ENCODE measurements around the gene RETREG3. TPM values are rescaled to one million over a fixed set of nuclear protein-coding genes. Genes with fewer than 3 reads are reported as not detected.

Gene RETREG3
- total and polyA plus RNA-seq, 2 of the 13 experiments (the other 11 are each of a cell fraction or from before 2014, with no cell fraction given): 47.0 to 55.8 TPM

DNA sequence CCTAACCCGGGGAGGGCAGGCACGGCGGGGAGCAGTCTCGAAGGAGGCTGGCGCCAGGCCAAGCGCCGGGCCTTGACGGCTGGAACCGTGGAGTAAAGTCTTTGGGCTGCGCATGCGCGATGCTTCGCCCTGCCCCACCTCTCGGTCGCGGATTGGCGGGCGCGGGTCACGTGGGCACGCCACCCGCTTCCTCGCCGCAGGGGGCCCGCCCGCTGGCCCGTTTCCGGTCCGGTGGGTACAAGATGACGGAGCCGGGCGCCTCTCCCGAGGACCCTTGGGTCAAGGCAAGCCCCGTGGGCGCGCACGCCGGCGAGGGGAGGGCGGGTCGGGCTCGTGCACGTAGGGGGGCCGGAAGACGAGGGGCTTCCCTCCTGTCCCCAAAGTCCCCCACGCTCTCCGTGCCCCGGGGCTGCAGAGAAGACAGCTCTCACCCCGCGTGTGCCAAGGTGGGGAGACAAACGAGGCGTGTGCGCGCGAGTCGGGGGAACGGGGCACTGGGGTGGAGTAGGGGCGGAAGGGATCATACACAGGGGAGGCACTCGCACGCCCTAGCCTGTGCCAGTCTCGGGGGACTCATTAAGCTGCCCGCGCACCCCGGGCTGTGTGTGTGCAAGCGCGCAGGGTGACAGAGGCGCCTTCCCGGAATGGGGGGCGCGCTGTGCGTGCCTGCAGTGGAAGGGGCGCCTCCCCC lies 42.1 kb downstream of the RETREG3 start, which contains the start of gene MLX (continued):
- TF ChIP-seq ARID4A (CRISPR knock-in tag; IDR thresholded peaks at IDR 0.05; ENCODE audit: borderline replicate concordance) (peak; percentile 98), ZNF724P (CRISPR knock-in tag; IDR thresholded peaks at IDR 0.05; ENCODE audit: borderline replicate concordance) (peak; percentile 92; the same call in 1 of the 2 replicates), ZNF430 (CRISPR knock-in tag; IDR thresholded peaks at IDR 0.05) (peak; percentile 98), NRL (CRISPR knock-in tag; IDR thresholded peaks at IDR 0.05; ENCODE audit: borderline replicate concordance) (peak; percentile 46; the same call in 1 of the 2 replicates), ZFP41 (CRISPR knock-in tag; IDR thresholded peaks at IDR 0.05; ENCODE audit: borderline replicate concordance) (no peak), SETDB1 (CRISPR knock-in tag; IDR thresholded peaks at IDR 0.05; ENCODE audit: borderline replicate concordance) (no peak), RBFOX2 (IDR thresholded peaks at IDR 0.05; ENCODE audit: low read depth, low read length) (peak; percentile 99), RBAK (CRISPR knock-in tag; IDR thresholded peaks at IDR 0.05) (peak; percentile 1; the same call in 1 of the 2 replicates), SRF (IDR thresholded peaks at IDR 0.05; ENCODE audit: low read depth, low read length) (no peak), NR2F2 (IDR thresholded peaks at IDR 0.05; ENCODE audit: borderline replicate concordance, low read depth) (no peak), WIZ (CRISPR knock-in tag; IDR thresholded peaks at IDR 0.05) (no peak), SMC3 (IDR thresholded peaks at IDR 0.05; ENCODE audit: low read length) (no peak), NFE2 (CRISPR knock-in tag; IDR thresholded peaks at IDR 0.05) (no peak; the same call in 1 of the 2 replicates), ZBTB10 (CRISPR knock-in tag; IDR thresholded peaks at IDR 0.05; ENCODE audit: borderline replicate concordance) (no peak), TCF7 (IDR thresholded peaks at IDR 0.05; ENCODE audit: low read depth) (no peak), ZNF260 (CRISPR knock-in tag; IDR thresholded peaks at IDR 0.05; ENCODE audit: borderline replicate concordance, low read depth) (no peak)
- TF ChIP-seq, protein P1, sequence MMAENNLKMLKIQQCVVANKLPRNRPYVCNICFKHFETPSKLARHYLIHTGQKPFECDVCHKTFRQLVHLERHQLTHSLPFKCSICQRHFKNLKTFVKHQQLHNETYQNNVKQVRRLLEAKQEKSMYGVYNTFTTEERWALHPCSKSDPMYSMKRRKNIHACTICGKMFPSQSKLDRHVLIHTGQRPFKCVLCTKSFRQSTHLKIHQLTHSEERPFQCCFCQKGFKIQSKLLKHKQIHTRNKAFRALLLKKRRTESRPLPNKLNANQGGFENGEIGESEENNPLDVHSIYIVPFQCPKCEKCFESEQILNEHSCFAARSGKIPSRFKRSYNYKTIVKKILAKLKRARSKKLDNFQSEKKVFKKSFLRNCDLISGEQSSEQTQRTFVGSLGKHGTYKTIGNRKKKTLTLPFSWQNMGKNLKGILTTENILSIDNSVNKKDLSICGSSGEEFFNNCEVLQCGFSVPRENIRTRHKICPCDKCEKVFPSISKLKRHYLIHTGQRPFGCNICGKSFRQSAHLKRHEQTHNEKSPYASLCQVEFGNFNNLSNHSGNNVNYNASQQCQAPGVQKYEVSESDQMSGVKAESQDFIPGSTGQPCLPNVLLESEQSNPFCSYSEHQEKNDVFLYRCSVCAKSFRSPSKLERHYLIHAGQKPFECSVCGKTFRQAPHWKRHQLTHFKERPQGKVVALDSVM (CRISPR knock-in tag; IDR thresholded peaks at IDR 0.05): peak; percentile 64; the same call in 1 of the 2 replicates
- TF ChIP-seq, protein P2, sequence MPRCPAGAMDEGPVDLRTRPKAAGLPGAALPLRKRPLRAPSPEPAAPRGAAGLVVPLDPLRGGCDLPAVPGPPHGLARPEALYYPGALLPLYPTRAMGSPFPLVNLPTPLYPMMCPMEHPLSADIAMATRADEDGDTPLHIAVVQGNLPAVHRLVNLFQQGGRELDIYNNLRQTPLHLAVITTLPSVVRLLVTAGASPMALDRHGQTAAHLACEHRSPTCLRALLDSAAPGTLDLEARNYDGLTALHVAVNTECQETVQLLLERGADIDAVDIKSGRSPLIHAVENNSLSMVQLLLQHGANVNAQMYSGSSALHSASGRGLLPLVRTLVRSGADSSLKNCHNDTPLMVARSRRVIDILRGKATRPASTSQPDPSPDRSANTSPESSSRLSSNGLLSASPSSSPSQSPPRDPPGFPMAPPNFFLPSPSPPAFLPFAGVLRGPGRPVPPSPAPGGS (CRISPR knock-in tag; IDR thresholded peaks at IDR 0.05): peak; percentile 92

Data from HepG2 (cell line).